Osteoblast (primary cell): ENCODE results near the gene TMEM190. TPM values are rescaled to one million over a fixed set of nuclear protein-coding genes. Genes with fewer than 3 reads are reported as not detected.

ENCODE experiments used
- DNase-seq: peaks from one replicate; pipeline ENCODE4 v3.0.0; 2011; ENCODE audit warnings: low spot score, mixed read lengths; ENCODE audit not compliant: insufficient read length; ENCODE audit errors: missing footprints
- H2AFZ ChIP-seq: 2 replicates; pipeline ENCODE4 v1.6.0; 2011; ENCODE audit warnings: mild to moderate bottlenecking, low read length
- H3K27ac ChIP-seq: 2 replicates; pipeline ENCODE4 v1.5.1; 2011; ENCODE audit warnings: mild to moderate bottlenecking, low read depth, low read length, moderate library complexity
- H3K27me3 ChIP-seq: 2 replicates; pipeline ENCODE4 v1.6.0; 2012; ENCODE audit warnings: mild to moderate bottlenecking, control low read depth, inconsistent platforms, low read length, moderate library complexity; ENCODE audit not compliant: insufficient read depth
- H3K36me3 ChIP-seq: 2 replicates; pipeline ENCODE4 v1.5.1; 2011; ENCODE audit warnings: mild to moderate bottlenecking, low read length, control low read depth, moderate library complexity; ENCODE audit not compliant: insufficient read depth
- H3K4me1 ChIP-seq: 2 replicates; pipeline ENCODE4 v1.5.1; 2011; ENCODE audit warnings: mild to moderate bottlenecking, low read length, control low read depth, moderate library complexity; ENCODE audit not compliant: insufficient read depth
- H3K4me2 ChIP-seq: 2 replicates; pipeline ENCODE4 v1.6.0; 2011; ENCODE audit warnings: mild to moderate bottlenecking, low read length; ENCODE audit not compliant: insufficient read depth
- H3K4me3 ChIP-seq: fragments of 200-600 bp; sonication (generic); 3 replicates; pipeline ENCODE4 v1.5.1; 2012; ENCODE audit warnings: mild to moderate bottlenecking, low read length, inconsistent platforms; ENCODE audit not compliant: insufficient read depth
- H3K79me2 ChIP-seq: 2 replicates; pipeline ENCODE4 v1.6.0; 2012; ENCODE audit warnings: mild to moderate bottlenecking, low read length, control low read depth, inconsistent platforms; ENCODE audit not compliant: insufficient read depth
- H3K9me3 ChIP-seq: 2 replicates; pipeline ENCODE4 v1.5.1; 2011; ENCODE audit warnings: low read depth, low read length, control low read depth
- H4K20me1 ChIP-seq: 2 replicates; pipeline ENCODE4 v1.6.0; 2012; ENCODE audit warnings: mild to moderate bottlenecking, low read length, control low read depth; ENCODE audit not compliant: insufficient read depth
- CTCF ChIP-seq: IDR thresholded peaks from 2 replicates; pipeline ENCODE4 v1.5.1; 2011; ENCODE audit warnings: mild to moderate bottlenecking, low read depth, low read length, moderate library complexity; ENCODE audit errors: extremely low read depth
- total RNA-seq: library from RNA; depleted of rRNA; stranded (reverse); fragments of >200 nt; gene quantifications from 2 replicates; pipeline ENCODE4 v1.2.3, GENCODE V29; 2012

The TMEM190 gene
- total RNA-seq, 1 donor = not detected

DNA sequence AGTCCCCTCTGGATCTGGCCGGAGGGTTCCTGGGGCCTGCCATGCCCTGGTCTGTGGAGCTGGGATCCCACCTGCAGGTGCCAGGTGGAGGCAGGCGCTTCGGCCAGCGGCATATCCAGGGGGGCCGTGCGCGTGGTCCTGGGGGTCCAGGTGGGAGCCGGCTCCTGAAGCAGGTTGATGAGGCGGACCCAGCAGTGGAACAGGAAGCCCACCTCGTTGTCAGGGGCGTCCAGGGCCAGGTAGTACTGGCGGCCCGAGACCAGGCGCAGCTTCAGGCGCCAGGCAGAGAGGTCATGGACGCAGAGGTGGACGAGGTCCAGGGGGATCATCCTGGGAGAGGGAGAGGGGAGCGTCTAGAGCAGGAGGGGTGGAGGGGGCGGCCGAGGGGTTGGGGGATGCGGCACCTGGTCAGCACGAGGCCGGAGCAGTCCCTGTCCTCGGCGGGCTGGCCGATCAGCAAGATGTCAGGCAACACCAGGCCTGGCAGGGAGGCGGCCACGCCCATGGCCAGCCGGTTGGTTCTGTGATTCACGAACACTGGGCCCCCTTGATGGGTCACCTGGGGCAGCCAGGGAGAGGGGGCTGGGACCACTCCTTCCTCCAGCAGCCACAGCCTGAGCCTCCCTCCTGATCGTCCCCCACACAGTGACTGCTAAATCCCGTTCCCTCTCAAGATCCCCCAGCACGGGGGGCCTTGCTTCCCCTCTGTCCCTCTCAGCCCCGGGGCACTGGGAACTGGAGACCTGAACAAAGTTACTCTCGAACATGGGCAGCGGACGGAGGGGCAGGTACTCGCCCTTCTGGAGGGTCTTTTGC, 14.2 kb upstream of the TMEM190 start:
- H3K4me2 ChIP-seq = no peak overlapping the region
- H2AFZ ChIP-seq = no peak overlapping the region
- DNase-seq = no peak
- no peaks in the 10 kb centered on the region for H3K79me2 ChIP-seq
- no peak overlapping the region for H3K27ac ChIP-seq
- peaks cover 6% of the 10 kb centered on the region for H3K36me3 ChIP-seq
- no peaks in the 10 kb centered on the region for H3K4me1 ChIP-seq
- no peaks in the 10 kb centered on the region for H4K20me1 ChIP-seq
- no peak overlapping the region for H3K4me3 ChIP-seq
- peaks cover under 1% of the 10 kb centered on the region for H3K27me3 ChIP-seq
- H3K9me3 ChIP-seq = no peaks in the 10 kb centered on the region
- no peak for TF ChIP-seq CTCF

GRCh38 chr19:55362990-55363716, 13.5 kb upstream of the TMEM190 start, which contains the start of gene GARIN5B:
Gene GARIN5B (minus strand): TSS chr19:55363260. CDS start chr19:55363066, 194 bp downstream.
- Histone ChIP-seq H3K79me2 (no peaks in the 10 kb centered on the region), H4K20me1 (no peaks in the 10 kb centered on the region), H3K9me3 (no peaks in the 10 kb centered on the region), H3K4me3 (no peak within 1 kb of the TSS), H3K36me3 (peaks cover 6% of the 10 kb centered on the region), H3K4me2 (no peak within 1 kb of the TSS), H3K4me1 (no peaks in the 10 kb centered on the region), H2AFZ (no peak within 1 kb of the TSS), H3K27ac (no peak within 1 kb of the TSS), H3K27me3 (no peaks in the 10 kb centered on the region)
- no peak for DNase-seq
- TF ChIP-seq CTCF = no peak

DNA sequence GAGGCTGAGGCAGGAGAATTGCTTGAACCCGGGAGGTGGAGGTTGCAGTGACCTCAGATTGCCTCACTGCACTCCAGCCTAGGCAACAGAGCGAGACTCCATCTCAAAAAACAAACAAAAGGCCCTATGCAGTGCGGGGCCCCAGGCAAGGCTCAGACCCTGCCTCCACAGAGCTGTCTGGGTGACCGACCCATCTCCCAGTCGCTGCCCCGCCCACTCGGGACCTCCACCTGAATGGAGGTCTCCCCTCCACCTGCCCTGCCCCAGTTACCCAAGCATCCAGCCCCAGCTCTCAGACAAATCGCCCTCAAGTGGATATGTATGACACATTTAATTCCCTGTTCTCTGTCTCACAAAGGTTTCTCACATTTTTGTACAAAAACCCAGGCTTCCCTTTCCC, 11.4 kb upstream of the TMEM190 start:
- TF ChIP-seq CTCF = no peak
- H3K27ac ChIP-seq = no peak overlapping the region
- no peaks in the 10 kb centered on the region for H3K27me3 ChIP-seq
- H2AFZ ChIP-seq = no peak overlapping the region
- DNase-seq = no peak
- no peak overlapping the region for H3K4me3 ChIP-seq
- no peak overlapping the region for H3K4me2 ChIP-seq
- H3K4me1 ChIP-seq = peaks cover 4% of the 10 kb centered on the region
- no peaks in the 10 kb centered on the region for H3K9me3 ChIP-seq
- peaks cover 6% of the 10 kb centered on the region for H3K36me3 ChIP-seq
- H3K79me2 ChIP-seq = no peaks in the 10 kb centered on the region
- H4K20me1 ChIP-seq = no peaks in the 10 kb centered on the region

- Histone ChIP-seq H2AFZ (no peak overlapping the region), H3K79me2 (no peaks in the 10 kb centered on the region), H3K36me3 (peaks cover 6% of the 10 kb centered on the region), H3K27me3 (no peaks in the 10 kb centered on the region), H3K4me3 (no peak overlapping the region), H3K9me3 (no peaks in the 10 kb centered on the region), H3K4me1 (peaks cover 9% of the 10 kb centered on the region), H4K20me1 (no peaks in the 10 kb centered on the region), H3K4me2 (no peak overlapping the region), H3K27ac (no peak overlapping the region)
- TF ChIP-seq CTCF = no peak
- DNase-seq = no peak
These were observed 10.7 kb upstream of the TMEM190 start for GRCh38 chr19:55365964-55366363.
